ENCODE data around the gene PPP2R2C.

Gene PPP2R2C

DNA sequence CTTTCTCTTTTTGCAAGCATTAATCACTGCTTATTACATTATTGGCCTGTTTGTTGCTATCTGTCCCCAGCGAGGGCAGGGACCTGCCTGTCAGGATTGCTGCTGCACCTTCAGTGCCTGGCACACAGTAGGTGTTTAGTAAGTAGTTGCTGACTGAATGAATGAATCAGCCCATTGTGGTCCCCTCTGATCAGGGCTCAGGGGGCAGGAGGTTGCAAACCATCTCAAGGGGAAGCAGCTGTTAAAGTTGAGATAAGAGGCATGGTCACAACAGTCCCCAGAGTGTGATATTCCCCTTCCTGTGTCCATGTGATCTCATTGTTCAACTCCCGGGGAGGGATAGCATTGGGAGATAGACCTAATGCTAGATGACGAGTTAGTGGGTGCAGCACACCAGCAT is 117.4 kb downstream of the PPP2R2C start:
- Histone ChIP-seq H4K20me1 (ENCODE audit: insufficient read depth) (no peaks in the 10 kb centered on the region), H3K36me3 (ENCODE audit: insufficient read depth) (no peaks in the 10 kb centered on the region), H3K79me2 (ENCODE audit: insufficient read depth, low read depth) (no peaks in the 10 kb centered on the region), H2AFZ (ENCODE audit: low read depth) (no peak overlapping the region), H3K27ac (no peak overlapping the region), H3K4me1 (ENCODE audit: low read depth, poor library complexity, severe bottlenecking) (no peaks in the 10 kb centered on the region), H3K4me3 (IDR thresholded peaks at IDR 0.05; ENCODE audit: insufficient read depth, low read depth, low read length) (no peak overlapping the region), H3K9ac (no peak overlapping the region), H3K27me3 (ENCODE audit: insufficient read depth, low read depth) (peaks cover 19% of the 10 kb centered on the region; the same call in 1 of the 2 replicates), H3K4me2 (no peak overlapping the region)
- TF ChIP-seq, protein P1, sequence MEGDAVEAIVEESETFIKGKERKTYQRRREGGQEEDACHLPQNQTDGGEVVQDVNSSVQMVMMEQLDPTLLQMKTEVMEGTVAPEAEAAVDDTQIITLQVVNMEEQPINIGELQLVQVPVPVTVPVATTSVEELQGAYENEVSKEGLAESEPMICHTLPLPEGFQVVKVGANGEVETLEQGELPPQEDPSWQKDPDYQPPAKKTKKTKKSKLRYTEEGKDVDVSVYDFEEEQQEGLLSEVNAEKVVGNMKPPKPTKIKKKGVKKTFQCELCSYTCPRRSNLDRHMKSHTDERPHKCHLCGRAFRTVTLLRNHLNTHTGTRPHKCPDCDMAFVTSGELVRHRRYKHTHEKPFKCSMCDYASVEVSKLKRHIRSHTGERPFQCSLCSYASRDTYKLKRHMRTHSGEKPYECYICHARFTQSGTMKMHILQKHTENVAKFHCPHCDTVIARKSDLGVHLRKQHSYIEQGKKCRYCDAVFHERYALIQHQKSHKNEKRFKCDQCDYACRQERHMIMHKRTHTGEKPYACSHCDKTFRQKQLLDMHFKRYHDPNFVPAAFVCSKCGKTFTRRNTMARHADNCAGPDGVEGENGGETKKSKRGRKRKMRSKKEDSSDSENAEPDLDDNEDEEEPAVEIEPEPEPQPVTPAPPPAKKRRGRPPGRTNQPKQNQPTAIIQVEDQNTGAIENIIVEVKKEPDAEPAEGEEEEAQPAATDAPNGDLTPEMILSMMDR (conservative IDR thresholded peaks at IDR 0.05; ENCODE audit: low read depth, low read length) = no peak

DNA sequence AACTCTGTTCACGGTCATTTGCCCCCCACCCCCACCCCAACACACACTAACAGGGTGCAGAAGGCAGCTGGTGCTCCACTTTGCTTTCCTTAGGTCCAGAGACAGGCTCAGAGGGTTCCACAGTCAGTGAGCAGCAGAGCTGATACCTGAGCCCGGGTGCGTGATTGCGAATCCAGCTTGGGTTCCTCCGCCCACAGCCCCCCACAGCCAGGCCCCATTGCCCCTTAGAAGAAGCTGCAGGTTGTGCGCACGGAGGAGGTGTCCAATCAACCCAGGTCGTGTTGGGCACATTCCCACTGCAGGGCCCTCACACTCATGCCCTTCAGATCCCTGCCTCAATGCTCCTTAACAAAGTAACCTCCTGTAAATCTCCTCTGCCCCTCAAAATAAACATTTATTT is 117.8 kb downstream of the PPP2R2C start:
- H3K9ac ChIP-seq = no peak overlapping the region
- H3K27ac ChIP-seq = no peak overlapping the region
- no peaks in the 10 kb centered on the region for H3K4me1 ChIP-seq (ENCODE audit: low read depth, poor library complexity, severe bottlenecking)
- H4K20me1 ChIP-seq (ENCODE audit: insufficient read depth) = no peaks in the 10 kb centered on the region
- no peak overlapping the region for H2AFZ ChIP-seq (ENCODE audit: low read depth)
- no peaks in the 10 kb centered on the region for H3K36me3 ChIP-seq (ENCODE audit: insufficient read depth)
- no peak overlapping the region for H3K4me3 ChIP-seq (IDR thresholded peaks at IDR 0.05; ENCODE audit: insufficient read depth, low read depth, low read length)
- H3K79me2 ChIP-seq (ENCODE audit: insufficient read depth, low read depth) = no peaks in the 10 kb centered on the region
- peaks cover 21% of the 10 kb centered on the region; the same call in 1 of the 2 replicates for H3K27me3 ChIP-seq (ENCODE audit: insufficient read depth, low read depth)
- no peak overlapping the region for H3K4me2 ChIP-seq
- TF ChIP-seq, protein P1 (conservative IDR thresholded peaks at IDR 0.05; ENCODE audit: low read depth, low read length) = no peak

DNA sequence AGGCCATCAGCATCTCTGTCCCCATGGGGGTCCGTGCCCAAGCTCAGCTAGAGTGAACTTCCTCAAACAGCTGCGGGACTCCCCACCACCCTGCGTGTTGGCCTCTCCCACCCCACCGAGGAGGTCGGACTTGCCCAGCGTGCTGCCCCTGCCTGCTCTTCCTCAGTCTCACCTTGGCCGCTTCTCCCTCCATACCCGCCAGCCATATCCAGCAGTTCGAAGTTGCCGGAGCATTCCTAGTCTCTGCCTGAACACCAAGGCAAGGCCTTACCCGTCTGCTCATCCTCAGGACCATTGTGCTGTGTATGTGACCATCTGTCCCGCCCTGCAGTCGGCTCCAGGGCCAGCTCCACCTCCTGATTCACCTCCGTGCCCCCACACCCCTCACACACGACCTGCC is 118.3 kb downstream of the PPP2R2C start:
- H3K4me1 ChIP-seq (ENCODE audit: low read depth, poor library complexity, severe bottlenecking) = no peaks in the 10 kb centered on the region

DNA sequence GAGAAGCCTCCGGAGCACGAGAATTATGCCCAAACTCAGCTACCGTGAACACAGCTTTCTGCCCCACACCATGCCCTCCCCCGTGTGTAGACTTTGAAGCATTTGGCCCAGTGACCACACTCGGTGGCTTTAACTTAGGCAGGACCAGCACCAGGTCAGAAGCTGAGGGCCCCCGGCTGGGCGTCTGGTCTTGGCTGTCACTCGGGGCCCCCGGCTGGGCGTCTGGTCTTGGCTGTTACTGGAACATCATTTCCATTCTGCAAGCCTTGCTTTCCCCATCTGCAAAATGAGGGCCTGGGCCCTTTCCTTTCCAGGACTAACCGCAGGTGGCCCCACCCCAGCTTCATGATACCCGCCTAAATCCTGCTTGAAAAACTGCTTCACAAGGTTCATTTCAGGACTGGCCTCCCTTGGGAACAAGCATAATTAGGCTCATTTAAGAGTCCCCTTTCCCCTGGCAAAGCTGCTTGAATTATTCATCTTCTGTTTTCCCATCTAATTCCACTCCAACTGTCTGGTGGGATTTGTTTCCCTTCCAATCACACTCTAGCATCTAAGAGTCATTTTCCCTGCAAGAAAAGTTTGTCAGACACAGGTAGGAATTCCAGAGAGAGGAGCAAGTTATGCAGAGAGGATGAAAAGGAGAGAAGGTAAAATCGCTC is 120.3 kb downstream of the PPP2R2C start:
- no peak overlapping the region for H3K9ac ChIP-seq

More for the DNA sequence above, 118.3 kb downstream of the PPP2R2C start:
- H3K4me2 ChIP-seq = no peak overlapping the region
- TF ChIP-seq, protein P1 (conservative IDR thresholded peaks at IDR 0.05; ENCODE audit: low read depth, low read length) = no peak
- H2AFZ ChIP-seq (ENCODE audit: low read depth) = no peak overlapping the region
- H3K27ac ChIP-seq = no peak overlapping the region
- H4K20me1 ChIP-seq (ENCODE audit: insufficient read depth) = no peaks in the 10 kb centered on the region
- H3K4me3 ChIP-seq (IDR thresholded peaks at IDR 0.05; ENCODE audit: insufficient read depth, low read depth, low read length) = no peak overlapping the region
- H3K9ac ChIP-seq = no peak overlapping the region
- H3K27me3 ChIP-seq (ENCODE audit: insufficient read depth, low read depth) = peaks cover 26% of the 10 kb centered on the region; the same call in 1 of the 2 replicates
- H3K36me3 ChIP-seq (ENCODE audit: insufficient read depth) = no peaks in the 10 kb centered on the region
- no peaks in the 10 kb centered on the region for H3K79me2 ChIP-seq (ENCODE audit: insufficient read depth, low read depth)

More for the DNA sequence above, 120.3 kb downstream of the PPP2R2C start:
- TF ChIP-seq, protein P1 (conservative IDR thresholded peaks at IDR 0.05; ENCODE audit: low read depth, low read length) = no peak
- Histone ChIP-seq H3K27ac (no peak overlapping the region), H2AFZ (ENCODE audit: low read depth) (no peak overlapping the region), H3K27me3 (ENCODE audit: insufficient read depth, low read depth) (peaks cover 32% of the 10 kb centered on the region; the same call in 1 of the 2 replicates), H3K36me3 (ENCODE audit: insufficient read depth) (no peaks in the 10 kb centered on the region), H3K4me2 (no peak overlapping the region), H3K79me2 (ENCODE audit: insufficient read depth, low read depth) (no peaks in the 10 kb centered on the region), H3K4me1 (ENCODE audit: low read depth, poor library complexity, severe bottlenecking) (no peaks in the 10 kb centered on the region), H4K20me1 (ENCODE audit: insufficient read depth) (no peaks in the 10 kb centered on the region), H3K4me3 (IDR thresholded peaks at IDR 0.05; ENCODE audit: insufficient read depth, low read depth, low read length) (no peak overlapping the region)
